Measurements from ENCODE around the gene CASK. TPM values are rescaled to one million over a fixed set of nuclear protein-coding genes. Genes with fewer than 3 reads are reported as not detected.

Gene CASK
- total RNA-seq, 2 experiments from 2014 or later: 18.2 to 20.2 TPM

- H3K27ac Mint-ChIP-seq: peak overlapping the region; percentile 80
- no peaks in the 10 kb centered on the region for H3K27me3 Mint-ChIP-seq
- peaks cover 4% of the 10 kb centered on the region for H3K36me3 Mint-ChIP-seq (ENCODE audit: low read depth)
- no peak for ATAC-seq
- H3K4me3 Mint-ChIP-seq: peak overlapping the region; percentile 67
- POLR2A ChIA-PET: no interaction called here
- intact Hi-C loops (cut with micrococcal nuclease): no loop called here
- CTCF ChIA-PET: interaction anchor here (0.7 to 2.4 kb wide), 3 partner anchors 24 to 136 kb away, joined by 3 to 5 read pairs (median 4); no protein-coding TSS in a partner anchor
- H3K4me1 Mint-ChIP-seq (ENCODE audit: low read depth): peaks cover 64% of the 10 kb centered on the region
- TF ChIP-seq CTCF (IDR thresholded peaks at IDR 0.05): no peak
- no peaks in the 10 kb centered on the region for H3K9me3 Mint-ChIP-seq
- no peak for DNase-seq
Measured at GRCh38 chrX:41917517-41917916, 5.8 kb downstream of the CASK start.

GRCh38 chrX:41913476-41913875 is 9.9 kb downstream of the CASK start:
- ChIA-PET CTCF (no interaction called here), POLR2A (no interaction called here)
- Mint-ChIP-seq H3K27me3 (no peaks in the 10 kb centered on the region), H3K4me3 (no peak overlapping the region), H3K27ac (no peak overlapping the region), H3K9me3 (no peaks in the 10 kb centered on the region), H3K4me1 (ENCODE audit: low read depth) (peaks cover 63% of the 10 kb centered on the region), H3K36me3 (ENCODE audit: low read depth) (peaks cover 10% of the 10 kb centered on the region)
- ATAC-seq: no peak
- intact Hi-C loops (cut with micrococcal nuclease): no loop called here
- DNase-seq: no peak
- TF ChIP-seq CTCF (IDR thresholded peaks at IDR 0.05): no peak

GRCh38 chrX:41912923-41913322 is 10.4 kb downstream of the CASK start:
- no peak for TF ChIP-seq CTCF (IDR thresholded peaks at IDR 0.05)
- no peak overlapping the region for H3K27ac Mint-ChIP-seq
- ATAC-seq: peak; percentile 22
- H3K4me3 Mint-ChIP-seq: no peak overlapping the region
- intact Hi-C loops (cut with micrococcal nuclease): no loop called here
- no peaks in the 10 kb centered on the region for H3K27me3 Mint-ChIP-seq
- H3K36me3 Mint-ChIP-seq (ENCODE audit: low read depth): peaks cover 11% of the 10 kb centered on the region
- DNase-seq: no peak
- no peaks in the 10 kb centered on the region for H3K9me3 Mint-ChIP-seq
- POLR2A ChIA-PET: no interaction called here
- CTCF ChIA-PET: no interaction called here
- H3K4me1 Mint-ChIP-seq (ENCODE audit: low read depth): peaks cover 63% of the 10 kb centered on the region

GRCh38 chrX:41909068-41909467 is 14.3 kb downstream of the CASK start:
- Mint-ChIP-seq H3K9me3 (no peaks in the 10 kb centered on the region), H3K4me3 (no peak overlapping the region), H3K4me1 (ENCODE audit: low read depth) (peaks cover 62% of the 10 kb centered on the region), H3K36me3 (ENCODE audit: low read depth) (peaks cover 19% of the 10 kb centered on the region), H3K27ac (peak overlapping the region; percentile 67), H3K27me3 (no peaks in the 10 kb centered on the region)
- DNase-seq (peak; percentile 38), ATAC-seq (peak; percentile 54)
- POLR2A ChIA-PET: interaction anchor here (1.2 kb wide), 1 partner anchor 11 kb away, joined by 3 read pairs; no protein-coding TSS in a partner anchor
- CTCF ChIA-PET: no interaction called here
- intact Hi-C loops (cut with micrococcal nuclease): no loop called here
- no peak for TF ChIP-seq CTCF (IDR thresholded peaks at IDR 0.05)

GRCh38 chrX:41906515-41907187 is 16.7 kb downstream of the CASK start:
- CTCF ChIA-PET: interaction anchor here (0.8 to 1.5 kb wide), 2 partner anchors 49 to 108 kb away, joined by 4 to 5 read pairs; no protein-coding TSS in a partner anchor
- Mint-ChIP-seq H3K4me3 (no peak overlapping the region), H3K27ac (peak overlapping the region; percentile 40), H3K27me3 (no peaks in the 10 kb centered on the region), H3K4me1 (ENCODE audit: low read depth) (peaks cover 63% of the 10 kb centered on the region), H3K36me3 (ENCODE audit: low read depth) (peaks cover 33% of the 10 kb centered on the region), H3K9me3 (peaks cover 2% of the 10 kb centered on the region)
- TF ChIP-seq CTCF (IDR thresholded peaks at IDR 0.05): no peak
- intact Hi-C loops (cut with micrococcal nuclease): no loop called here
- DNase-seq (peak; percentile 59), ATAC-seq (peak; percentile 73)
- POLR2A ChIA-PET: interaction anchor here (0.6 to 1.2 kb wide), 3 partner anchors 9 to 108 kb away, joined by 3 to 4 read pairs (median 3); no protein-coding TSS in a partner anchor

Data from activated CD8-positive, alpha-beta T cell treated with anti-CD3 and anti-CD28 coated beads for 36 hours (primary cell).